ENCODE data around the gene BFSP2. TPM values are rescaled to one million over a fixed set of nuclear protein-coding genes. Genes with fewer than 3 reads are reported as not detected.
A peak's percentile ranks its signal among the peaks of the same experiment; 100 is the strongest.
"Not testable (repeated sequence)": the region's sequence is repeated elsewhere in the genome, so short reads cannot be mapped to it uniquely, and the experiment has no call there.

BFSP2 gene
- total and polyA plus RNA-seq, 3 donors from 2014 or later: not detected

DNA sequence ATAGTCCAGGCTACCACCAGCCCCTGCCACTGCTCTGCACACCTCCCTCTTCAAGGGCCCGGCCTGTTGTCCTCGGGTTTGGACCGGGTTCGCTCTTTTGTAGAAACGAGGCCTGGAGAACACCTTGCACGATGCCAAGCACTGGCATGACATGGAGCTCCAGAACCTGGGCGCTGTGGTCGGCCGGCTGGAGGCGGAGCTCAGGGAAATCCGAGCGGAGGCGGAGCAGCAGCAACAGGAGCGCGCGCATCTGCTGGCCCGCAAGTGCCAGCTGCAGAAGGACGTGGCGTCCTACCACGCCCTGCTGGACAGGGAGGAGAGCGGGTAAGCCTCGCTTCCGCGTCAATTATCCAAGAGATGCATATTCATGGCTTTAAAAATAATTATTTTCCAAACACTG, 72.4 kb downstream of the BFSP2 start:
- intact Hi-C loops (cut with DNase I; ENCODE audit: low total_unique reads): no loop called here
- H3K27ac ChIP-seq: no peak overlapping the region
- peak; percentile 40 for DNase-seq

GRCh38 chr3:133472889-133473288, 73.0 kb downstream of the BFSP2 start:
- Histone ChIP-seq H3K4me1 (peaks cover 13% of the 10 kb centered on the region), H3K9me3 (no peaks in the 10 kb centered on the region), H3K4me3 (no peak overlapping the region), H3K27ac (no peak overlapping the region), H3K36me3 (ENCODE audit: low read depth, missing control alignments) (no peaks in the 10 kb centered on the region), H3K27me3 (no peaks in the 10 kb centered on the region)
- WGBS, 2 donors: 75 to 88% methylated on average over 6 of the region's 6 CpGs
- DNase-seq: no peak
- TF ChIP-seq POLR2A (IDR thresholded peaks at IDR 0.05): no peak
- TF ChIP-seq, protein P1, sequence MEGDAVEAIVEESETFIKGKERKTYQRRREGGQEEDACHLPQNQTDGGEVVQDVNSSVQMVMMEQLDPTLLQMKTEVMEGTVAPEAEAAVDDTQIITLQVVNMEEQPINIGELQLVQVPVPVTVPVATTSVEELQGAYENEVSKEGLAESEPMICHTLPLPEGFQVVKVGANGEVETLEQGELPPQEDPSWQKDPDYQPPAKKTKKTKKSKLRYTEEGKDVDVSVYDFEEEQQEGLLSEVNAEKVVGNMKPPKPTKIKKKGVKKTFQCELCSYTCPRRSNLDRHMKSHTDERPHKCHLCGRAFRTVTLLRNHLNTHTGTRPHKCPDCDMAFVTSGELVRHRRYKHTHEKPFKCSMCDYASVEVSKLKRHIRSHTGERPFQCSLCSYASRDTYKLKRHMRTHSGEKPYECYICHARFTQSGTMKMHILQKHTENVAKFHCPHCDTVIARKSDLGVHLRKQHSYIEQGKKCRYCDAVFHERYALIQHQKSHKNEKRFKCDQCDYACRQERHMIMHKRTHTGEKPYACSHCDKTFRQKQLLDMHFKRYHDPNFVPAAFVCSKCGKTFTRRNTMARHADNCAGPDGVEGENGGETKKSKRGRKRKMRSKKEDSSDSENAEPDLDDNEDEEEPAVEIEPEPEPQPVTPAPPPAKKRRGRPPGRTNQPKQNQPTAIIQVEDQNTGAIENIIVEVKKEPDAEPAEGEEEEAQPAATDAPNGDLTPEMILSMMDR (IDR thresholded peaks at IDR 0.05): no peak
- intact Hi-C loops (cut with DNase I; ENCODE audit: low total_unique reads): no loop called here

More for the DNA sequence above, 72.4 kb downstream of the BFSP2 start:
- TF ChIP-seq POLR2A (IDR thresholded peaks at IDR 0.05): no peak
- TF ChIP-seq, protein P1 (IDR thresholded peaks at IDR 0.05): no peak
- Histone ChIP-seq H3K27me3 (no peaks in the 10 kb centered on the region), H3K9me3 (no peaks in the 10 kb centered on the region), H3K4me1 (peaks cover 12% of the 10 kb centered on the region), H3K36me3 (ENCODE audit: low read depth, missing control alignments) (no peaks in the 10 kb centered on the region), H3K4me3 (peak overlapping the region in 1 of 2 donors; percentile 23)
- 21 to 58% methylated on average over 9 to 24 of the region's 24 CpGs for WGBS, 2 donors

DNA sequence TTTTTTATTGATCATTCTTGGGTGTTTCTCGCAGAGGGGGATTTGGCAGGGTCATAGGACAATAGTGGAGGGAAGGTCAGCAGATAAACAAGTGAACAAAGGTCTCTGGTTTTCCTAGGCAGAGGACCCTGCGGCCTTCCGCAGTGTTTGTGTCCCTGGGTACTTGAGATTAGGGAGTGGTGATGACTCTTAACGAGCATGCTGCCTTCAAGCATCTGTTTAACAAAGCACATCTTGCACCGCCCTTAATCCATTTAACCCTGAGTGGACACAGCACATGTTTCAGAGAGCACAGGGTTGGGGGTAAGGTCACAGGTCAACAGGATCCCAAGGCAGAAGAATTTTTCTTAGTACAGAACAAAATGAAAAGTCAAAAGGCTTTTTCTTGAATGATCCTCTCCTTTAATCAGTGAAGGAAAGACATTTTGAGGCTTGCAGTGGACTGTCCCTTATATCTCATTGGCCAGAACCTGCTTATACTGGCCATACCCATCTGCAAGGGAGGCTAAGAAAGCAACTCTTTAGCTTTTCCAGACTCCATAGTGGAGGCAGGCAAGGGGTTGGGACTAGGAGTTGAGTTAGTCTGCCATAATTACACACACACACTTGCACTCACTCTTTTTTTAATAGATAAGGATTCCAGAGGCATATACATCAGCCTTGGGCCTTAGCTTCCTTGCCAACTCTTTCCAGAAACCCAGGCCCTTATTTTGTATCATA, 73.8 kb downstream of the BFSP2 start:
- intact Hi-C loops (cut with DNase I; ENCODE audit: low total_unique reads); H3K4me3 ChIP-seq; H3K9me3 ChIP-seq; DNase-seq; H3K36me3 ChIP-seq (ENCODE audit: low read depth, missing control alignments); H3K27me3 ChIP-seq: not testable (repeated sequence)
- H3K27ac ChIP-seq: peak overlapping the region in 1 of 2 donors; percentile 66
- peaks cover 13% of the 10 kb centered on the region for H3K4me1 ChIP-seq
- 56 to 64% methylated on average over 1 to 2 of the region's 5 CpGs for WGBS, 2 donors

- no peaks in the 10 kb centered on the region for H3K36me3 ChIP-seq (ENCODE audit: low read depth, missing control alignments)
- peak overlapping the region in 1 of 2 donors; percentile 70 for H3K27ac ChIP-seq
- no peaks in the 10 kb centered on the region for H3K9me3 ChIP-seq
- H3K4me1 ChIP-seq: peaks cover 13% of the 10 kb centered on the region
- peak; percentile 60 for DNase-seq
- H3K27me3 ChIP-seq: no peaks in the 10 kb centered on the region
- WGBS, 2 donors: 50 to 63% methylated on average over 8 of the region's 8 CpGs
- H3K4me3 ChIP-seq: no peak overlapping the region
- no peak for TF ChIP-seq POLR2A (IDR thresholded peaks at IDR 0.05)
- TF ChIP-seq, protein P1 (IDR thresholded peaks at IDR 0.05): no peak
- intact Hi-C loops (cut with DNase I; ENCODE audit: low total_unique reads): no loop called here
Observed at GRCh38 chr3:133474251-133474801, 74.5 kb downstream of the BFSP2 start.

GRCh38 chr3:133474817-133475216, 75.0 kb downstream of the BFSP2 start:
- no peaks in the 10 kb centered on the region for H3K36me3 ChIP-seq (ENCODE audit: low read depth, missing control alignments)
- peaks cover 13% of the 10 kb centered on the region for H3K4me1 ChIP-seq
- H3K27ac ChIP-seq: peak overlapping the region in 1 of 2 donors; percentile 70
- DNase-seq: no peak
- no peaks in the 10 kb centered on the region for H3K27me3 ChIP-seq
- WGBS, 2 donors: 79 to 82% methylated on average over 4 of the region's 4 CpGs
- no peaks in the 10 kb centered on the region for H3K9me3 ChIP-seq
- no peak overlapping the region for H3K4me3 ChIP-seq
- intact Hi-C loops (cut with DNase I; ENCODE audit: low total_unique reads): no loop called here
- TF ChIP-seq POLR2A (IDR thresholded peaks at IDR 0.05): no peak
- TF ChIP-seq, protein P1 (IDR thresholded peaks at IDR 0.05): no peak
